OCI-LY1 (cell line): ENCODE results near the gene TENM4.

Experiments used
- H2AFZ ChIP-seq: fragments of 200-600 bp; sonication (generic), shearing (Covaris generic); 2 replicates; pipeline ENCODE4 v1.6.0; 2014; ENCODE audit warnings: antibody characterized with exemption, mild to moderate bottlenecking, low read length
- H3F3A ChIP-seq: fragments of 200-600 bp; sonication (generic), shearing (Covaris generic); 2 replicates; pipeline ENCODE4 v1.6.0; 2014; ENCODE audit warnings: mild to moderate bottlenecking, antibody characterized with exemption, low read length, moderate library complexity; ENCODE audit not compliant: insufficient read depth
- H3K27ac ChIP-seq: fragments of 200-600 bp; sonication (generic); 2 replicates; pipeline ENCODE4 v1.5.1; 2014; ENCODE audit warnings: low read length, mixed run types, mild to moderate bottlenecking, low read depth; ENCODE audit not compliant: poor library complexity, severe bottlenecking
- H3K27me3 ChIP-seq: fragments of 200-600 bp; sonication (generic); 2 replicates; pipeline ENCODE4 v1.6.0; 2014; ENCODE audit warnings: antibody characterized with exemption, mild to moderate bottlenecking, low read length, moderate library complexity; ENCODE audit not compliant: insufficient read depth
- H3K36me3 ChIP-seq: fragments of 200-600 bp; sonication (generic); 2 replicates; pipeline ENCODE4 v1.6.1; 2014; ENCODE audit warnings: mild to moderate bottlenecking, antibody characterized with exemption, low read length, moderate library complexity, mixed read lengths; ENCODE audit not compliant: insufficient read depth
- H3K4me1 ChIP-seq: fragments of 200-600 bp; sonication (generic); 2 replicates; pipeline ENCODE4 v1.5.1; 2014; ENCODE audit warnings: mild to moderate bottlenecking, low read length, moderate library complexity; ENCODE audit not compliant: insufficient read depth, severe bottlenecking
- H3K4me2 ChIP-seq: fragments of 200-600 bp; sonication (generic), shearing (Covaris generic); 2 replicates; pipeline ENCODE4 v1.6.1; 2014; ENCODE audit warnings: low read length
- H3K4me3 ChIP-seq: fragments of 200-600 bp; sonication (generic); 2 replicates; pipeline ENCODE4 v1.5.1; 2014; ENCODE audit warnings: low read length, low read depth, mild to moderate bottlenecking, mixed read lengths; ENCODE audit not compliant: poor library complexity, severe bottlenecking
- H3K79me2 ChIP-seq: fragments of 200-600 bp; shearing (Covaris generic); 2 replicates; pipeline ENCODE4 v1.6.1; 2016; ENCODE audit warnings: mixed run types, low read length, mixed read lengths; ENCODE audit not compliant: insufficient read depth
- H3K9ac ChIP-seq: fragments of 200-600 bp; sonication (generic), shearing (Covaris generic); 2 replicates; pipeline ENCODE4 v1.6.1; 2014; ENCODE audit warnings: mild to moderate bottlenecking, low read length, mixed read lengths
- H3K9me2 ChIP-seq: fragments of 200-600 bp; sonication (generic), shearing (Covaris generic); 2 replicates; pipeline ENCODE4 v1.6.1; 2014; ENCODE audit warnings: low read depth, mild to moderate bottlenecking, low read length, mixed read lengths
- H3K9me3 ChIP-seq: fragments of 200-600 bp; shearing (Covaris generic); 2 replicates; pipeline ENCODE4 v1.6.1; 2014; ENCODE audit warnings: low read length, mixed read lengths
- H4K20me1 ChIP-seq: fragments of 200-600 bp; sonication (generic), shearing (Covaris generic); 2 replicates; pipeline ENCODE4 v1.6.0; 2016; ENCODE audit warnings: mild to moderate bottlenecking, low read length; ENCODE audit not compliant: insufficient read depth
- CTCF ChIP-seq: fragments of 200-600 bp; sonication (generic), shearing (Covaris generic); IDR thresholded peaks from 2 replicates; pipeline ENCODE4 v1.5.1; 2017; ENCODE audit warnings: mild to moderate bottlenecking, antibody characterized with exemption, low read length, moderate library complexity, mixed read lengths
- EZH2 ChIP-seq: fragments of 200-600 bp; sonication (generic), shearing (Covaris generic); IDR thresholded peaks from 2 replicates; pipeline ENCODE4 v1.8.0; 2017; ENCODE audit warnings: borderline replicate concordance, mixed run types, mild to moderate bottlenecking, antibody characterized with exemption, low read length, moderate library complexity, mixed read lengths

The TENM4 gene

DNA sequence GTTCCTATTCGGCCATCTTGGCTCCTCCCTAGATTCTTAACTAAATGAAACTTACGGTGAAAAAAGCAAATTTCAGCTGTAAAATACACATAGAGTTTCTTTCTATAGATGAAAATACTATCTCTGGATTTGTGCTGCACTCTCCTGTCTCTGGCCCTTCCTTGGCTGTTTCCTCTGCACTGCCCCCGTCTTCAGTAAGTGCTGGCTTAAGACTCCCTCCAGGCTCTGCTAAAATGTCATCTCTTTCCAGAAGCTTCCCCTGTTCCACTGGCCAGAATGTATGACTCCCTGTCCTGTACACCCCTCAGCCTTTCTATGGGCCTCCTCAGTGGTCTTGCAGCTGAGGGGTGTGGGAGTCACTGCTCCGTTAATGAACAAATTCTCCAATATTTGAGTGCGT, 757.1 kb downstream of the TENM4 start:
- no peak for TF ChIP-seq EZH2
- no peak for TF ChIP-seq CTCF
- Histone ChIP-seq H3K9ac (no peak overlapping the region), H3K4me3 (no peak overlapping the region), H3K36me3 (no peaks in the 10 kb centered on the region), H3K27ac (no peak overlapping the region), H3K79me2 (no peaks in the 10 kb centered on the region), H3K9me3 (no peaks in the 10 kb centered on the region), H3K27me3 (no peaks in the 10 kb centered on the region), H3K9me2 (no peaks in the 10 kb centered on the region), H2AFZ (no peak overlapping the region), H4K20me1 (no peaks in the 10 kb centered on the region), H3K4me1 (no peaks in the 10 kb centered on the region), H3K4me2 (no peak overlapping the region), H3F3A (no peaks in the 10 kb centered on the region)

GRCh38 chr11:78676026-78676557, 764.7 kb downstream of the TENM4 start:
- no peaks in the 10 kb centered on the region for H4K20me1 ChIP-seq
- no peaks in the 10 kb centered on the region for H3K9me2 ChIP-seq
- no peak overlapping the region for H3K27ac ChIP-seq
- no peaks in the 10 kb centered on the region for H3K27me3 ChIP-seq
- no peak overlapping the region for H3K4me2 ChIP-seq
- H3K9me3 ChIP-seq = no peaks in the 10 kb centered on the region
- H3K79me2 ChIP-seq = no peaks in the 10 kb centered on the region
- no peak overlapping the region for H2AFZ ChIP-seq
- no peaks in the 10 kb centered on the region for H3K4me1 ChIP-seq
- H3F3A ChIP-seq = no peaks in the 10 kb centered on the region
- no peaks in the 10 kb centered on the region for H3K36me3 ChIP-seq
- no peak overlapping the region for H3K4me3 ChIP-seq
- no peak for TF ChIP-seq EZH2
- no peak for TF ChIP-seq CTCF
- H3K9ac ChIP-seq = no peak overlapping the region

- Histone ChIP-seq H4K20me1 (no peaks in the 10 kb centered on the region), H2AFZ (no peak overlapping the region), H3F3A (no peaks in the 10 kb centered on the region), H3K4me2 (no peak overlapping the region), H3K4me1 (no peaks in the 10 kb centered on the region), H3K9me3 (no peaks in the 10 kb centered on the region), H3K9ac (no peak overlapping the region), H3K9me2 (no peaks in the 10 kb centered on the region), H3K4me3 (no peak overlapping the region), H3K79me2 (no peaks in the 10 kb centered on the region), H3K27me3 (no peaks in the 10 kb centered on the region), H3K36me3 (no peaks in the 10 kb centered on the region), H3K27ac (no peak overlapping the region)
- TF ChIP-seq EZH2 (no peak), CTCF (no peak)
Observed at GRCh38 chr11:78672850-78673620, 767.8 kb downstream of the TENM4 start.
